GM18907 (cell line): ENCODE results near the gene MINPP1.
"Not testable (repeated sequence)": the region's sequence is repeated elsewhere in the genome, so short reads cannot be mapped to it uniquely, and the experiment has no call there.

Source experiments
- ATAC-seq: cut with Tn5 transposase; IDR thresholded peaks from one replicate; pipeline ENCODE4 v1.9.1; 2021; ENCODE audit warnings: mild to moderate bottlenecking, moderate library complexity; ENCODE audit not compliant: unreplicated experiment

MINPP1 gene

GRCh38 chr10:87562750-87563149 is 58.1 kb downstream of the MINPP1 start:
- no peak for ATAC-seq

GRCh38 chr10:87565010-87565409 is 60.3 kb downstream of the MINPP1 start:
- ATAC-seq: no peak

GRCh38 chr10:87575851-87576250 is 71.2 kb downstream of the MINPP1 start:
- no peak for ATAC-seq

GRCh38 chr10:87578160-87578841 is 73.6 kb downstream of the MINPP1 start:
- no peak for ATAC-seq

GRCh38 chr10:87578842-87579401 is 74.2 kb downstream of the MINPP1 start:
- no peak for ATAC-seq

GRCh38 chr10:87579563-87579962 is 74.9 kb downstream of the MINPP1 start:
- no peak for ATAC-seq

GRCh38 chr10:87580016-87580415 is 75.3 kb downstream of the MINPP1 start:
- ATAC-seq: no peak

GRCh38 chr10:87585565-87586514 is 81.1 kb downstream of the MINPP1 start:
- ATAC-seq: no peak

- no peak for ATAC-seq
These were observed 85.0 kb downstream of the MINPP1 start for GRCh38 chr10:87589645-87590051.

- ATAC-seq: no peak
These were observed 86.3 kb downstream of the MINPP1 start for GRCh38 chr10:87590705-87591588.

GRCh38 chr10:87591589-87591886 is 86.8 kb downstream of the MINPP1 start:
- ATAC-seq: no peak

GRCh38 chr10:87592920-87593319 is 88.2 kb downstream of the MINPP1 start:
- ATAC-seq: not testable (repeated sequence)

GRCh38 chr10:87593702-87594101 is 89.0 kb downstream of the MINPP1 start:
- ATAC-seq: no peak

- ATAC-seq: no peak
These were observed 89.5 kb downstream of the MINPP1 start for GRCh38 chr10:87594181-87594580.

GRCh38 chr10:87594864-87595263 is 90.2 kb downstream of the MINPP1 start:
- no peak for ATAC-seq

- no peak for ATAC-seq
These were observed 91.7 kb downstream of the MINPP1 start for GRCh38 chr10:87596351-87596750.

GRCh38 chr10:87598700-87599099 is 94.0 kb downstream of the MINPP1 start:
- no peak for ATAC-seq

- ATAC-seq: no peak
These were observed 95.9 kb downstream of the MINPP1 start for GRCh38 chr10:87600581-87600980.
